SIG-M5 treated with dmso at 0.1 percent for 504 hours (cell line): Measurements from ENCODE around the gene TADA2B.
A peak's percentile ranks its signal among the peaks of the same experiment; 100 is the strongest.
"Not testable (repeated sequence)": the region's sequence is repeated elsewhere in the genome, so short reads cannot be mapped to it uniquely, and the experiment has no call there.

Source experiments
- DNase-seq: peaks from one replicate; lab custom pipeline; 2025; ENCODE audit not compliant: unreplicated experiment; lab: John Stamatoyannopoulos, UW

Gene TADA2B

DNA sequence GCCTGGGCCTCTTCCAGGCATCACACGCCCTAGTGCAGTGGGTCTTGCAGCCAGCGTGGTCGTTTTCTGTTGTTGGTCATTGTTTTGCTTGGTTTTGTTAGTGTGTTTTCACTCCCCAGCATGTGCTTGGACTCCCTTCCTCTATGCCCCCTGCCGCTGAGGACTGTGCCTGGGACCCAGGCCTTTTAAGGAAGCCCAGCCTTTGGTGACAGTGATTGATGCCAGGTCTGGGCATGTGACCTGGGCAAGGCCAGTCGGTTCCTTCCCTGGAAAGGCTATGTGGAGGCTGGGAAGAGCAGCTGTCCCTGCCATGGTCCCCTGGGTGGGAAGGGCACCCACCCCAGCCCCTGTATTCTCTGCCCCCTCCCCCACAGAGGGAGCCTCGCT, 33.5 kb downstream of the TADA2B start:
- DNase-seq: no peak

DNA sequence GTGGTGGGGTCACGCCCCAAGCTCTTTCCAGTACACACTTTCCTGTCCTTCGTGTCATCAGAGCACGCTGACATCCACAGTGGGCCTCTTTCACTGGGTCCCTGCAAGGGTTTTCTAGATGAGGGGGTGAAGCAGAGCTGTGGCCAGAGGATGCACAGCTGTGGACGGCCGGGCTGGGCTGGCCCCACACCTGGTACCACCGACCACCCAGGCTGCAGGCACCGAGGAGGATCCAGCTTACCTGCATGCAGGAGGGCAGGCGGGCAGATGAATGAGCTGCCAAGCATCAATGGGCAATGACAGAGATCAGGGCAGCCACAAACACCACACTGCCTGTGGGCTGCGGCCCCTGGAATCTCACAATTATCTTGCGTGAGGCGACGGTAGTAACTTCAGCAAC, 34.2 kb downstream of the TADA2B start:
- DNase-seq: no peak

DNA sequence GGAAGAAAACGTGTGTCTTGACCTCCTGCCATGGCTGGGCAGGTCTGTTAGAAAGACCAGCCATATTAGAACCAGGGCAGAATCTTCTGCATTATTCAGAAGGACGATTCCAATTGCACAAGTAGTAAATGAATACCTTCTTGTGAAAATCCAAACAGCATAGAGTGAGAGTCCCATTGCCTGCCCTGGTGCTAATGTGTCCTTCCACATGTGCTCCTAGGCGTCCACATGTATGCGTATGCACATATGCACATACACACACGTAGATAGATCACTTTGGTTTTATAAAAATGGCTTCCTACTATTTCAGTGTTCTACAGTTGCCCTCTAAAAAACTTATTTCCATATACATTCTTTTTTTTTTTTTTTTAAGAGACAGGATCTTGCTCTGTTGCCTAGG, 34.9 kb downstream of the TADA2B start:
- no peak for DNase-seq

DNA sequence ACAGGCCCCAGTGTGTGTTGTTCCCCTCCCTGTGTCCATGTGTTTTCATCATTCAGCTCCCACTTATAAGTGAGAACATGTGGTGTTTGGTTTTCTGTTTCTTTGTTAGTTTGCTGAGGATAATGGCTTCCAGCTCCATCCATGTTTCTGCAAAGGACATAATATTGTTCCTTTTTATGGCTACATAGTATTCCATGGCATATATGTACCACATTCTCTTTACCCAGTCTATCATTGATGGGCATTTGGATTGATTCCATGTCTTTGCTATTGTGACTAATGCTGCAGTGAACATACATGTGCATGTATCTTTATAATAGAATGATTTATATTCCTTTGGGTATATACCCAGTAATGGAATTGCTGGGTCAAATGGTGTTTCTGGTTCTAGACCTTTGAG, 36.3 kb downstream of the TADA2B start:
- DNase-seq: not testable (repeated sequence)

DNA sequence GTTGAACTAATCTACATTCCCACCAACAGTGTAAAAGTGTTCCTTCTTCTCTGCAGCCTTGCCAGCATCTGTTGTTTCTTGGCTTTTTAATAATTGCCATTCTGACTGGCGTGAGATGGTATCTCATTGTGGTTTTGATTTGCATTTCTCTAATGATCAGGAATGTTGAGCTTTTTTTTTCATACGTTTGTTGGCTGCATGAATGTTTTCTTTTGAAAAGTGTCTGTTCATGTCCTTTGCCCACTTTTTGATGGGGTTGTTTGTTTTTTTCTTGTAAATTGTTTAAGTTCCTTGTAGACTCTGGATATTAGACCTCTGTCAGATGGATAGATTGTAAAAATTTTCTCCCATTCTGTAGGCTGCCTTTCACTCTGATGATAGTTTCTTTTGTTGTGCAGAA, 36.7 kb downstream of the TADA2B start:
- DNase-seq: not testable (repeated sequence)

DNA sequence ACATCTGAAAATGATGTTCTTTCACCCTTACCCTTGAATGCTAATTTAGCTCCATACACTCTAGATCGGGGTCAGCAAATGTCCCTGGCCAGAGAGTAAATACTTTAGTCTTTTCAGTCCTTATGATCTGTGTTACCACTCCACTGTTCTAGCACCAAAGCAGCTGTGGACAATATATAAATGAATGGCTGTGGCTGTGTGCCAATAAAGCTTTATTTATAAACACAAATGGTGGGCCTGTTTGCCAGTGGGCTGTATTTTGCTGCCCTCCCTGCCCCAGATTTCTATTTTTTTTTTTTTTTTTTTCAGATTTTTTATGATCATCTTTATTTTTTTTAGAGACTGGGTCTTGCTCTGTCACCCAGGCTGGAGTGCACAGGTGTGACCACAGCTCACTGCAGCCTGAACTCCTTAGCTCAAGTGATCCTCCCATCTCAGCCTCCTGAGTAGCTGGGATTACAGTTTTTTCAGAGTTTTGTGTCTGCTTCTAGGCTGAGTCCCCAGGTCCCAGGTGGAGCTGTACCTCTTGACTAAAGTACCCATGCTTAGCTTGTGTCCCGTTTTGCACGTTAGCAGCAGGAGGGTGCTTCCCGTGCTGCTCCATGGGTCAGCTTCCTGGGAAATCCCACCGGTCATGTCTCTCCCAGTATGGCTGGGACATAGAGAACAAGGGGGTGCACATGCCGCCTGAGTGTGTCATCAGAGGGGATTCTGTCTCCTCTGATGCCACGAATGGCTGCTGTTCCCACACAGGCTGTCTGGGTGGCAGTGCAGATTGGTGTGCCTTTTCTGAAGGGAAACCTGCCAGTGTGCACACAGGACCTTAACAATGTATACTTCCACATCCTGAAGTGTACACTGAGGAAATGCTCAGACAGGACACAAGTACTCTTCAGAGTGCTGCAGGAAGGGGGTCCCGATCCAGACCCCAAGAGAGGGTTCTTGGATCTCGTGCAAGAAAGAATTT, 40.7 kb downstream of the TADA2B start:
- DNase-seq: no peak

DNA sequence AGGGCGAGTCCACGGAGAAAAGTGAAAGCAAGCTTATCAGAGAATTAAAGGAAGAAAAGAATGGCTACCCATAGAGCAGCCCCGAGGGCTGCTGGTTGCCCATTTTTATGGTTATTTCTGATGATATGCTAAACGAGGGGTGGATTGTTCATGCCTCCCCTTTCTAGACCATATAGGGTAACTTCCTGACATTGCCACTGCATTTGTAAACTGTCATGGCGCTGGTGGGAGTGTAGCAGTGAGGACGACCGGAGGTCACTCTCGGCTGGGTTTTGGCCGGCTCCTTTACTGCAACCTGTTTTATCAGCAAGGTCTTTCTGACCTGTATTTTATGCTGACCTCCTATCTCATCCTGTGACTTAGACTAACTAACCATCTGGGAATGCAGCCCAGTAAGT, 41.4 kb downstream of the TADA2B start:
- DNase-seq: not testable (repeated sequence)

DNA sequence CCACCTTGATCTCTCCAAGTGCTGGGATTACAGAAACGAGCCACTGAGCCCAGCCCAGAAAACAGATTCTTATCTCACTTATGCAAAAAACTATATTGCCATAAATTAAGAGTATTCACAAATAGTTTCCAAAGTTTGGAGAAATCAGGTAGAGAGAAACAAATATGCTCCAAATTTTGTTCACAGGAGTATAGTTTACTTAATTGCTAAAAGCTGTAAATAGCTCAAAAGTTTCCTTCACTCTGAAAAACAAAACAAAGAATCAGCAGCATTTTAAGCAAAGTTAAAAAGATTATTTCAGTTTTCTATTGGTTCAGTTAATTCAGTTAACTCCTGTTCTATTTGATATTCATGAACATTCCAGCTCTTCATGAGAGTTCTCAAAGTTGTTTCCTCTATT, 43.2 kb downstream of the TADA2B start:
- no peak for DNase-seq

DNA sequence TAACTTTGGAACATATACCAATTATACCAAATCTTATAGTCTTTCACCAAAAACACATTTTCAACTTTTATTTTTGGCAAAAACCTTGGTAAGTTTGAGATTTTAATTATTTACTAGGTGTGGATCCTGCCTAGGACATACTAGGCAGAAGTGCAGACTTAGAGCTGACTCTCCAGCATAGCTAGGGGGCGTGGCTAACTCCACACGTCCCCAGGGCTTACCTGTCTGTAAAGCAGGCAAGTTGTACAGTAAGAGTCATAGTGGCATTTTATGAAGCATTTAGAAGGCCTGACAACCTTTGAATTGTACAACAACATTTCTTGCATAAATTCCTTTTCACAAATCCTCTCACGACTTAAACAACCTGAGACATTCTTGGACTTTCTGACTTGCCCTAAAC, 43.9 kb downstream of the TADA2B start:
- DNase-seq: no peak

DNA sequence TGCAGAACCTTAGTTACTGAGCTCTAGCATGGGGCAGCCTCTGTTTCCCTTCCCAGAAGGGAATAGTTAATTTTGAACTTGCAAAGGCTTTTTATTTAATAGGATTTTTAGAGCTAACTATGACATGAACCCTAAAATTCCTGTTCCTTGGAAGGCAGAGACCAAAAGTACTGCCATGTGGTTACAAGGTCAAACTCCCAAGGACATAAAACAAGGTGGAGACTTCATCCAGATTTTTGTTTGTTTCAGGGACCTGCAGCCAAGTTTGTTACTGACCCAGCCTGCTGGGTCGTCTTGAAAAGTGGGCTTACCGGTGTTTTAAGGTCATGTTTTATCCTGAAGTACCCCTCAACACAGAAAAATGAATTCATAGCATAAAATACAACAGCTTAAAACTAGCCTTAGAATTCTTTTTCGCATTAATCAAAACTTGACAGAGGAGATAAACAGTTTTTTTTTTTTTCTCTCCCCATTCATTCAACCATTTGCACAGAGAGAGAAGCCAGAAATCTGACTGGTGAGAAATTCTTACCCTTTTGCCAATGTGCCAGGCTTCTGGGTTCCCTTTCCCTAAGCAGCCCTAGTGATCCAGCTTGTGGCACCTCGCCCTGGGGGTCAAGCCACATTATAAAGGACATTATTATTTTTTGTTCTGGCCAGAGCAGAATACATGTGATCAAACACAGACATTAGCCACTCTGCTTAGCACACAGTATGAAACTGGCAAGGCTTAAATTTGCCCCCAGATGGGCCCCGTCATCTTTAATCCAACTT, 46.2 kb downstream of the TADA2B start:
- DNase-seq: no peak

DNA sequence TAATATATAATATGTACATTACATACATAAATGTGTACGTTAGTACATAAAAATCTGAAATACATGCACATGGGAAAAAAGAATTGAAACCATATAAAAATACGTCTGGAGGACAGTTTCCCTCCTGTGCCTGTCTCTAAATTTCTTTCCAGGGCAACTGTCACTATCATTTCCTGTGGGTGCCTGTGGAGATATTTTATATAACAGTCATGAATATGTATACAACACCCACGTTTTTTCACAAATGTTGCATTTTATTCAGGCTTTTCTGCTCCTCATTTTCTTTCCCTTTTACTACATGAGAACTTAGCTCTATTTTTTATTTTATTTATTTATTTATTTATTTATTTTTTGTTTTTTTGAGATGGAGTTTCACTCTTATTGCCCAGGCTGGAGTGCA, 48.9 kb downstream of the TADA2B start:
- no peak for DNase-seq

DNA sequence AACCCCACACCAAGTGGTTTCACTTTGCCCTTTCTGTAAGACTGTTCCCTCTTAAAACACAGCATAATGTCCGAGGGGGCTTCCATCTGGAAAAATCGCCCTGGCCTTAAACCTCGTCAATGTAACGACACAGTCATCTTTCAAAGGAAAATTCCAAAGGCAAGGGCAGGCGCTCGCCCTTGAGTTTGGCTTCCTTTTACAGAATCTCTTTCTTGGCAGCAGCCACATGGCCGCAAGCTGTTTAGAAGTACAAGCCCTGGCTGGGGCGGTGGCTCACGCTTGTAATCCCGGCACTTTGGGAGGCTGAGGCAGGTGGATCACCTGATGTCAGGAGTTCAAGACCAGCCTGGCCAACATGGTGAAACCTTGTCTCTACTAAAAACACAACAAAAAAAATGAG, 51.7 kb downstream of the TADA2B start:
- no peak for DNase-seq

DNA sequence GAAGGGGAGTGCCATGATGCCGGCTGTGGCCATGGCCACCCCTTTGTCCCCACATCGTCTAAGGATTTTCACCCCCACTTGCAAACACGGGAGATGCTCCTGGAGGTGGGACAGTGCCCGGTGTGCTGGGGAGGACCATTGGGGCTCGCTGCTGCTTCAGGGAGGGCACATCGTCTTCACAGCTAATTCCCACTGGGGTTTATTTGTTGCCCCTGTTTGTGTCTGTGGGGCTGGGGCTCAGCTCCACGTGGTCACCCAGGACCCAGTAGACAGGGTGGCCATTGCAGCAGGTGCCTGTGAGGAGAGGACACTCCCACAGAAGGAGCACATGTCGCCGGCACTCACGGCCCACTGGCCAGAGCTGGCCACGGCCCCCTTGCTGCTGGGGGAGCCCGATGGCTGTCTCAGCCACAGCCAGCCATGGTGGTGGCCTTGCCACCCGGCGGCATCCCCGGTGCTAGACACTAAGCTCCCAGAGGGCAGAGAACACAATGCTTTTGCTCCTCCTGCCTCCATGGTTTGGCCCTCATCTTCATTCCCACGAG, 52.5 kb downstream of the TADA2B start:
- DNase-seq: no peak

DNA sequence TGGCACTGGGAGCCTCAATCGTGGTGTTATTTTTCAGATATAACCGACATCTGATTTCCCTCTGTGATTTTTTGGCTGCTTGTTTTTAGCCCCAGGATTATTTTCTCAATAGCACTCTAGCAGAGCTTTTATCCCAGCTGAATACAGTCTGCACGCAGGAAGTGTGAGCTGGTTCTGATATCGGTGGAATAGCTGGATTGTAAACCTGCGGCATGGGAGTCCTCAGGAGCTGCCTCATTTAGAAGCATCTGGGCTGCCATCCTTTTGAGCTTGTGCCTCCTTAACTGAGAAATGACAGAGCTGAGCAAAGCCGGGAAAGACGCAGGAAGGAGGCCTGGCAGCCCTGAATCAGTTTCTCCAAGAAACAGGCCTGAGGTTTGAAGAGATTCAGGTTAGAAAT, 53.1 kb downstream of the TADA2B start:
- DNase-seq: no peak

DNA sequence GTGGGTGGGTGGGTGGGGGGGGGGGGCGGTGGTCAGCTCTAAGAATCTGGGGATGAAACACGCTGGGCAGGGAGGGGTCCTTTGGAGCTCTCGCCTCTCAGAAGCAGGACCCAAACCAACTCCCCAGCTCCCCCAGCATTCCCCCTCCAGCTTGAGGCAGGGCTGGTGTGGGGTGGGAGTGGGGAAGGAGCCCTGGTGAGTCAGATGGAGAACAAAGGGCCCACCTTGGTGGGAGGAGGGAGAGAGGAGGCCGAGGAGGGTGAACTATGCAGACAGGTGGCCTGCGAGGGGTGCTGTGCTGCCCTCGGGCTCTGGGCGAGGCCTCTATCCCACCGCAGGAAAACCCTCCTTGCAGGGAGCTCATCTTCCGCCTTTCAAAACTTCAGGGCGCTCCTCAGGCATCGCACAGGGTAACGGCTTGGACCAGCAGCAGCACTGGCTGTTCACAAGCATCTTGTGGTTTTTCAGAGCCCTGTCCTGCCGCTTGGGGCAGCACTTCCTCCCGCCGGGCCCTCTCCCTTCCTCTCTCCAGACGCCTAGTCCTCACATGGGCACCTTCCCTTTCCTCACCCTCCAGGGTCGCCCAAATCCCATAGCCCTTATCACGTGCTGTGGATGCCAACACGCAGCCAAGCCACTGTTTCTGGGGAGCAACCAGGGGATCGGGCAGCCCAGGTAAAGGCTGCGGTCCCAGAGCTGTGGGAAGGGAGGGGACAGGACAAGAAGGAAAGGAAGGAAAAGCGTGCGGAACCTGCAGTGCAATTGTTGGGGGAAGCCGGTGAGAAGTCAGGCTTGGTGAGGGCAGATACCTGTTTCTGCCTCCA, 58.7 kb downstream of the TADA2B start:
- peak; percentile 86 for DNase-seq

DNA sequence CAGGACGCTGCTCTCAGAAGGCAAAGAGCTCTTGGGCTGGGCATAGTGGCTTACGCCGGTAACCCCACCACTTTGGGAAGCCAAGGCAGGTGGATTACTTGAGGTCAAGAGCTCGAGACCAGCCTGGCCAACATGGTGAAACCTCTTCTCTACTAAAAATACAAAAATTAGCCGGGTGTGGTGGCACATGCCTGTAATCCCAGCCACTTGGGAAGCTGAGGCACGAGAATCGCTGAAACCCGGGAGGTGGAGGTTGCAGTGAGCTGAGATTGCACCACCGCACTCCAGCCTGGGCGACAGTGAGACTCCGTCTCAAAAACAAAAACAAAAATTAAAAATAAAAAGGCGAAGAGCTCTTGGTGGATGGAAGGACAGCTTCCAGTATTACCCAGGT, 59.3 kb downstream of the TADA2B start:
- DNase-seq: not testable (repeated sequence)

DNA sequence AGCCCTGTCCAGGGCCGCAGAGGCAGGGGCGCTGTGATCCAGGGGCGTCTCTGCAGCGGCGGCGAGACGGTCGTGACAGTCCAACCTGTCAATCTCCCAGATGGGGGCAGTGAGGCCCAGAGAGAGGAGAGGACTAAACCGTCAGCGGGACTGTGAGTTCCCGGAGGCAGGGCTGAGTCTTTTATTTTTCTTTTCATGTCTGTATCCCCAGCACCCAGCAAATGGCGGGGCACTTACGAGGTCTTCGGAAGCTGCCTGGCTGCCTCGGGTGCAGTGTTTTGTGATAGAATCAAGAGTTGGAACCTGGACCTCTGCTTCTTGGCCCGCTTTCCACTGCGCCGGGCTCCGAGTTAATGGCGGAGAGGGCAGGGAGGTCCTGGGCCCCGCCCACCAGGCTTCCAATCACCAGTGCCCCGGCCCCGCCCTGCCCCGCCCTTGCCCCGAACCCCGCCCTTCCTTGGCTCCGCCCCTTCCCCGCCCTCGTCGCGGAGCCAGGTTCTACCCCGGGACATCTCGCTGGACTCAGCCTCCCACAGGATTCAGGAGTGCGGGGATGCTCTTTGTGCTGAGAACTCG, 59.9 kb downstream of the TADA2B start:
- peak; percentile 76 for DNase-seq

DNA sequence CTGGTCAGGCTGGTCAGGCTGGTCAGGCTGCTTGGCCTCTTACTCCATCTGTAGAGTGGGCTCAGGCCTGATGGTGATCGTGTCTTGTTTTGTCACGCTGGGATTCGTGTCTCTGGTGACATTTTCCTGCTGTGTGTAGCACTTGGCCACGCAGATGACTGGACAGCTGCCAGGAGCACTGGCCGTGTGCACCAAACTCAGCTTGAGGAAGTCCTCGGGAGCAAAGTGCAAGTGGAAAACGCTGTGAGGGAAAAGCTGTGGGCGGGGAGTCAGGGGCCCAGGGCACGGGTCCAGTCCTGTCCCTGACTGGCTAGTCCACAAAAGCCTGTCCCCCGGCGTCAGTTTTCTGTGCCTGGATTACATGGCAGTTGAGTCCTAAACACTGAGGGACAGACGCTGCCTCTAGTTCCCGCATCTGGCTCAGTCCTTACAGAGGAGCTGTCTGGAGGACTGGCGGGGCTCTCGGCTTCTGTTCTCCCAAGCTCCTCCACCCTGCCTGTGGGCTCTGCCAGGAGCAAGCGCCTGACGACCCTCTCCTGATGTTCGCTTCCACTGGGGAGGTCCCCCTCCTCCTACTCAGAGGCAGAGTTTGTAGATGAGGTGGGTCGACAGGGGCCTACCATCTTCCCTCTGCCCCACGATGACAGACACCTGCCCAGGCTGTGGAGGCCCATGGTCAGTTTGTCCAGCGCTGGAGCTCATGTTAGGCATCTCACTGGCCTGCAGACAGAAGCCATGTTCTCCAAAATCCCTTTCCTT, 60.6 kb downstream of the TADA2B start:
- no peak for DNase-seq

DNA sequence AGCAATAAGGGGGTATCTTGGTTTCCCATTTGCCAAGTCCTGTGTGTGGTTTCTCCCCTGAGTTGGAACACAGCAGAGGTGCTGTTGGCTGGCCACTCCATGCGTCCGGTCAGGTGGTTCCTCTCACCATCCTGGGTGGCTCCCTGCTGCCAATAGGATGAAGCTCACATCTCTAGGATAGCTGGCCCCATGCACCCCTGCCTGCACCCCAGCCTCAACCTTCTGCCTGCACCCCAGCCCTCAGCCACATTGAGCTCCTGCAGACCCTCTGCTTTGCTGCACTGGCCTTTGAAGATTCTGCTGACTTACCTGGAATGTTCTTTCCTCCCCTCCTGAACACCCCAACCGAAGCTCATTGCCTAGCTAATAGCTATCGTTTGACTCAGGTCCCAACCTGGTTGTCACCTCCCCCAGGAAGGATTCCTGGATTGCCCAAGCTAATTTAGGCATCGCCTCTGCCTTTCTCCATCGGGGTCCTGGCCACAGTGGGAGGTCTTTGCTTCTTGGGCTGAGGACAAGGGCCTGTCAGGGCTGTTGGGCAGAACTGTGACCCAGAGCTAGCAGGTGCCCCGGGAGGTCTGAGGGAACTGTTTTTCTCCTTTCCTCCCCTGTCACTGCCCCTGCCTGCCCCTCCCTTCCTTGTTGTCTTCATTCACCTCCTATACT, 61.3 kb downstream of the TADA2B start:
- no peak for DNase-seq
